Naive thymus-derived CD8-positive, alpha-beta T cell (primary cell): ENCODE data around the gene SLC13A2. TPM values are rescaled to one million over a fixed set of nuclear protein-coding genes. Genes with fewer than 3 reads are reported as not detected.
"Not testable (repeated sequence)": the region's sequence is repeated elsewhere in the genome, so short reads cannot be mapped to it uniquely, and the experiment has no call there.

Experiments
- ATAC-seq, 2 donors: fragments of 150-1000 bp; cut with Tn5 transposase in 1 of 2; sonication (Bioruptor Pico), chemical (Tn5 transposase) in 1 of 2; 1 replicate in 1 of 2; 2 replicates in 1 of 2; pipeline ENCODE4 v1.10.0; 2021; ENCODE audit warnings: mild to moderate bottlenecking in 2 of 2, moderate library complexity in 2 of 2
- POLR2A ChIA-PET: fragments of 350-600 bp; sonication (Branson Sonifier 250); formaldehyde crosslinking; loops from one replicate; lab custom pipeline; 2021; ENCODE audit warnings: antibody characterized with exemption; lab: Charles Lee
- DNase-seq, 10 donors: peaks; one replicate each; pipeline versions ENCODE4 v3.0.0 to v3.0.0-alpha.2; 2020 to 2022
- H3K27ac Mint-ChIP-seq, 10 donors: one replicate each; pipeline ENCODE4 v1.8.0; 2020 to 2022; ENCODE audit warnings: mild to moderate bottlenecking in 10 of 10, mixed read lengths in 10 of 10, moderate library complexity in 4 of 10, inconsistent platforms in 1 of 10
- H3K27me3 Mint-ChIP-seq, 5 donors: one replicate each; pipeline ENCODE4 v1.8.0; 2021 to 2022; ENCODE audit warnings: mixed read lengths in 5 of 5
- H3K36me3 Mint-ChIP-seq, 3 donors: one replicate each; pipeline ENCODE4 v1.8.0; 2020 to 2022; ENCODE audit warnings: mixed read lengths in 3 of 3, mild to moderate bottlenecking in 2 of 3, inconsistent platforms in 1 of 3
- H3K4me1 Mint-ChIP-seq, 4 donors: one replicate each; pipeline ENCODE4 v1.8.0; 2021 to 2022; ENCODE audit warnings: mixed read lengths in 4 of 4
- H3K4me3 Mint-ChIP-seq, 10 donors: one replicate each; pipeline ENCODE4 v1.8.0; 2020 to 2022; ENCODE audit warnings: mild to moderate bottlenecking in 10 of 10, mixed read lengths in 10 of 10, moderate library complexity in 6 of 10, inconsistent platforms in 1 of 10
- H3K9me3 Mint-ChIP-seq, 9 donors: one replicate each; pipeline ENCODE4 v1.8.0; 2020 to 2022; ENCODE audit warnings: mixed read lengths in 9 of 9, mild to moderate bottlenecking in 3 of 9, inconsistent platforms in 1 of 9, moderate library complexity in 1 of 9
- polyA plus RNA-seq, 3 donors: library from polyadenylated mRNA; unstranded; fragments of 300-500 nt; fragmentation: Illumina TruSeq; gene quantifications; one replicate each; pipeline ENCODE4 v1.2.3, GENCODE V29; 2021
- total RNA-seq, 8 experiments: library from RNA in 2 of 8; stranded (reverse) in 2 of 8; gene quantifications; one replicate each; pipeline ENCODE4 v1.2.3 and lab custom pipeline; 2021 to 2026

The SLC13A2 gene, protein sequence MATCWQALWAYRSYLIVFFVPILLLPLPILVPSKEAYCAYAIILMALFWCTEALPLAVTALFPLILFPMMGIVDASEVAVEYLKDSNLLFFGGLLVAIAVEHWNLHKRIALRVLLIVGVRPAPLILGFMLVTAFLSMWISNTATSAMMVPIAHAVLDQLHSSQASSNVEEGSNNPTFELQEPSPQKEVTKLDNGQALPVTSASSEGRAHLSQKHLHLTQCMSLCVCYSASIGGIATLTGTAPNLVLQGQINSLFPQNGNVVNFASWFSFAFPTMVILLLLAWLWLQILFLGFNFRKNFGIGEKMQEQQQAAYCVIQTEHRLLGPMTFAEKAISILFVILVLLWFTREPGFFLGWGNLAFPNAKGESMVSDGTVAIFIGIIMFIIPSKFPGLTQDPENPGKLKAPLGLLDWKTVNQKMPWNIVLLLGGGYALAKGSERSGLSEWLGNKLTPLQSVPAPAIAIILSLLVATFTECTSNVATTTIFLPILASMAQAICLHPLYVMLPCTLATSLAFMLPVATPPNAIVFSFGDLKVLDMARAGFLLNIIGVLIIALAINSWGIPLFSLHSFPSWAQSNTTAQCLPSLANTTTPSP
- total RNA-seq: not detected
- not detected for polyA plus RNA-seq
- 0 reads per million in 6 experiments for total RNA-seq (lab: John Stamatoyannopoulos, UW)

DNA sequence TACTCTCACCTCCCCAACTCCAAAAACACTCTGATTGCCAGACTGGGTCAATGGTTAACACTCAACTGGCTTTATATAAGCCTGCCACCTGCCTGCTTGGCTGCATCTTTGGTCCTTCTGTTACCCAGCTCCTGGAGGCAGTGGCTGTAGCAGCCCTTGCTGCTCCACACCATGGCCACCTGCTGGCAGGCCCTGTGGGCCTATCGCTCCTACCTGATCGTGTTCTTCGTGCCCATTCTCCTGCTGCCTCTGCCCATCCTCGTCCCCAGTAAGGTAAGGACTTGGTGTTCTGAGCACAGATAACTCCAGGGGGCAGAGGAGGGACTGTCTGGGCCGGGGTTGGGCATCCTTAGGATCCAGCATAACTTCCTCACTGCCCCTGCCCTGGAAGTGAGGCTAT, at the start of gene SLC13A2:
SLC13A2 (plus strand) TSS at position 103 of the 400 bp plus-strand sequence; CDS start at position 172, 69 bp downstream.
- POLR2A ChIA-PET: no interaction called here
- H3K27ac Mint-ChIP-seq: peak within 1 kb of the TSS in 4 of 10 donors; percentile 25 to 34 (median 27)
- H3K4me3 Mint-ChIP-seq: no peak within 1 kb of the TSS
- ATAC-seq: no peak
- H3K9me3 Mint-ChIP-seq: no peaks in the 10 kb centered on the region
- H3K27me3 Mint-ChIP-seq: peaks cover 0 to 13% (median 0%) of the 10 kb centered on the region in 5 donors
- H3K4me1 Mint-ChIP-seq: peaks cover 6 to 17% (median 7%) of the 10 kb centered on the region in 4 donors
- DNase-seq: no peak
- no peaks in the 10 kb centered on the region for H3K36me3 Mint-ChIP-seq

DNA sequence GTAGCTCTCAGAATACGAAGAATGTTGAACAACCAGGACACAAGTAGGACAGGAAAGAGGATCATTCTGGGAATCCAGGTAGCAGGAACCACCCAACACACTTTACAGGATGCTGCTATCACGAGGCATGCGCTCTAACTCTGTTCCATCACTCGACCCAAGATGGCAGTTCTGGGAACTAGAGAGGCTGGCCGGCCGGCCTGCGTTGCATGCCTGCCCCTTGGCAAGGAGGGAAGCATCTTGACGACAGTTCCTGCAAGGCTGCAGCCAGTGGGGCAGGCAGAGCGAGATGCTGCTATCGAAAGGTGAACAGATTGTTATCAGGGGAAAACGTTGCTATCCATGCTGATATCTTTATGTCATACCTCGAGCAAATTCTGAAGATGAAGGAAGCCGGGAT, 48.2 kb upstream of the SLC13A2 start:
- DNase-seq (no peak), ATAC-seq (no peak)
- Mint-ChIP-seq H3K4me1 (peaks cover 0 to 2% (median 0%) of the 10 kb centered on the region in 4 donors), H3K4me3 (no peak overlapping the region), H3K9me3 (no peaks in the 10 kb centered on the region), H3K27ac (no peak overlapping the region), H3K36me3 (no peaks in the 10 kb centered on the region), H3K27me3 (peaks cover 0 to 7% (median 5%) of the 10 kb centered on the region in 5 donors)
- POLR2A ChIA-PET: no interaction called here

GRCh38 chr17:28426081-28426519, 47.3 kb upstream of the SLC13A2 start:
- DNase-seq (no peak), ATAC-seq (no peak)
- POLR2A ChIA-PET: no interaction called here
- H3K36me3 Mint-ChIP-seq: no peaks in the 10 kb centered on the region
- H3K27ac Mint-ChIP-seq: peak overlapping the region in 1 of 10 donors; percentile 32
- no peaks in the 10 kb centered on the region for H3K9me3 Mint-ChIP-seq
- peaks cover 0 to 7% (median 6%) of the 10 kb centered on the region in 5 donors for H3K27me3 Mint-ChIP-seq
- H3K4me3 Mint-ChIP-seq: no peak overlapping the region
- peaks cover 0 to 2% (median 0%) of the 10 kb centered on the region in 4 donors for H3K4me1 Mint-ChIP-seq

- H3K9me3 Mint-ChIP-seq: no peaks in the 10 kb centered on the region
- no peak for DNase-seq
- H3K27me3 Mint-ChIP-seq: peaks cover 3 to 12% (median 9%) of the 10 kb centered on the region in 5 donors
- ATAC-seq: no peak
- H3K4me3 Mint-ChIP-seq: no peak overlapping the region
- H3K27ac Mint-ChIP-seq: no peak overlapping the region
- no peaks in the 10 kb centered on the region for H3K36me3 Mint-ChIP-seq
- peaks cover 0 to 2% (median 0%) of the 10 kb centered on the region in 4 donors for H3K4me1 Mint-ChIP-seq
- POLR2A ChIA-PET: no interaction called here
Observed at GRCh38 chr17:28427371-28427770, 46.1 kb upstream of the SLC13A2 start.

DNA sequence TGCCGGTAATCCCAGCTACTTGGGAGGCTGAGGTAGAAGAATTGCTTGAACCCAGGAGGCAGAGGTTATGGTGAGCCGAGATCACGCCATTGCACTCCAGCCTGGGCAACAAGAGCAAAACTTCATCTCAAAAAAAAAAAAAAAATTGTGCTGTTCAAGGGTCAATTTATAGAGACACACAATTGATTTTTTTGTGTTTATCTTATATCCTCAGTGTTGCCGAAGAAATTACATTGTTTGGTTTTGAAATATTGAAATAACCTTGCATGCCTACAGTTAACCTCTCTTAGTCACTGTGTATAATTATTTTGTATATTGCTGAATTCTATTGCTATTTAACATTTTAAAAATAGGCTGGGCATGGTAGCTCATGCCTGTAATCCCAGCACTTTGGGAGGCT, 45.5 kb upstream of the SLC13A2 start:
- H3K4me3 Mint-ChIP-seq, H3K36me3 Mint-ChIP-seq, POLR2A ChIA-PET, H3K4me1 Mint-ChIP-seq, H3K9me3 Mint-ChIP-seq, DNase-seq, H3K27ac Mint-ChIP-seq, ATAC-seq: not testable (repeated sequence)
- peaks cover 3 to 13% (median 9%) of the 10 kb centered on the region in 5 donors for H3K27me3 Mint-ChIP-seq

GRCh38 chr17:28433721-28434120, 39.7 kb upstream of the SLC13A2 start:
- Mint-ChIP-seq H3K9me3 (no peaks in the 10 kb centered on the region), H3K4me1 (no peaks in the 10 kb centered on the region), H3K27ac (no peak overlapping the region), H3K36me3 (no peaks in the 10 kb centered on the region), H3K27me3 (peaks cover 4 to 16% (median 9%) of the 10 kb centered on the region in 5 donors), H3K4me3 (no peak overlapping the region)
- DNase-seq (no peak), ATAC-seq (no peak)
- POLR2A ChIA-PET: no interaction called here

- H3K27ac Mint-ChIP-seq, H3K9me3 Mint-ChIP-seq, DNase-seq, H3K4me1 Mint-ChIP-seq, POLR2A ChIA-PET, H3K4me3 Mint-ChIP-seq, H3K36me3 Mint-ChIP-seq, ATAC-seq: not testable (repeated sequence)
- peaks cover 4 to 18% (median 9%) of the 10 kb centered on the region in 5 donors for H3K27me3 Mint-ChIP-seq
Observed at GRCh38 chr17:28434326-28434725, 39.1 kb upstream of the SLC13A2 start.

DNA sequence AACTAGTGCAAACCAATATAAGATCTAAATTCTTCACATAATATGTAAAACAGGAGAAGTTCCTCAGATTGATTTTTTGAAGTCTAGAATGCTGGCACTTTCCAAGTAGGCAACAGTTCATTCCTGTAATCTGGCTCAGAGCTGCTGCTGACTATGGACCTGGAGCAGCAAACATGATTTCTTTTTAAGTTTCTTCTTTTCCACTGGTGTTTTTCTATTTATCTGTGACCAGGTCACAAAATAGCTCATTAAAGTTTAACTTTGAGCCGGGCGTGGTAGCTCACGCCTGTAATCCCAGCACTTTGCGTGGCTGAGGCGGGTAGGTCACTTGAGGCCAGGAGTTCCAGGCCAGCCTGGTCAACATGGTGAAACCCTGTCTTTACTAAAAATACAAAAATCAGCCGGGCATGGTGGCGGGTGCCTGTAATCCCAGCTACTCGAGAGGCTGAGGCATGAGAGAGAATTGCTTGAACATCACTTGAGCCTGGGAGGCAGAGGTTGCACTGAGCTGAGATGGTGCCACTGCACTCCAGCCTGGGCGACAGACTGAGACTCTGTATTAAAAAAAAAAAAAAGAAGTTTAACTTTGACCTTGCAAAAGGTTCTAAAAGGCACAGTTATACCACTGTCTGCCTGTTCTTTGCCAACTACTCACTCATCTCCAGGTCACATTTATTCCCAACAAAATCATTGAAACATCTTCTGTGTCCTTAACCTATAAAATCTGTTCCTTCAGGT, 29.4 kb upstream of the SLC13A2 start:
- ATAC-seq (no peak), DNase-seq (no peak)
- H3K27ac Mint-ChIP-seq: no peak overlapping the region
- no peaks in the 10 kb centered on the region for H3K4me1 Mint-ChIP-seq
- POLR2A ChIA-PET: no interaction called here
- no peak overlapping the region for H3K4me3 Mint-ChIP-seq
- H3K36me3 Mint-ChIP-seq: peaks cover 0 to 2% (median 0%) of the 10 kb centered on the region in 3 donors
- H3K9me3 Mint-ChIP-seq: peaks cover 0 to 13% (median 0%) of the 10 kb centered on the region in 9 donors
- peaks cover 6 to 16% (median 12%) of the 10 kb centered on the region in 5 donors for H3K27me3 Mint-ChIP-seq

GRCh38 chr17:28446716-28447395, 26.6 kb upstream of the SLC13A2 start:
- H3K4me3 Mint-ChIP-seq: no peak overlapping the region
- DNase-seq (no peak), ATAC-seq (no peak)
- peaks cover 0 to 18% (median 2%) of the 10 kb centered on the region in 9 donors for H3K9me3 Mint-ChIP-seq
- H3K27ac Mint-ChIP-seq: no peak overlapping the region
- H3K27me3 Mint-ChIP-seq: peaks cover 4 to 12% (median 7%) of the 10 kb centered on the region in 5 donors
- H3K4me1 Mint-ChIP-seq: no peaks in the 10 kb centered on the region
- H3K36me3 Mint-ChIP-seq: peaks cover 0 to 4% (median 2%) of the 10 kb centered on the region in 3 donors
- POLR2A ChIA-PET: no interaction called here

DNA sequence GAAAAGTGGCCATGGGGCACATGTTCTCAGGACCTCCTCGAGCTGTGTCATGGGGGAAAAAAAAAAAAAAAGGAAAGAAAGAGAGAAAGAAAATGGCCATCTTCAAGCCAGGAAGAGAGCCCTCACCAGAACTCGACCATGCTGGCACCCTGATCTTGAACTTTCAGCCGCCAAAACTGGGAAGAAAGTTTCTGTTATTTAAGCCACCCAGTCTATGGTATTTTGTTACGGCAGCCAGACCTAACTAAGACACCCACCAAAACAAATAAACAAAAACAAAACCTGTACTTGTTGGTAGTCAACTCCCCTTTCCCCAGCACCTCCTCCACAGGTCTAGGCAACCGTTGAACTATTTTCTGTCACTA, 26.1 kb upstream of the SLC13A2 start:
- Mint-ChIP-seq H3K27me3 (peaks cover 0 to 9% (median 5%) of the 10 kb centered on the region in 5 donors), H3K4me3 (no peak overlapping the region), H3K4me1 (no peaks in the 10 kb centered on the region), H3K27ac (no peak overlapping the region), H3K36me3 (peaks cover 0 to 4% (median 2%) of the 10 kb centered on the region in 3 donors), H3K9me3 (peaks cover 0 to 13% (median 2%) of the 10 kb centered on the region in 9 donors)
- POLR2A ChIA-PET: no interaction called here
- ATAC-seq (no peak), DNase-seq (no peak)

- POLR2A ChIA-PET: no interaction called here
- Mint-ChIP-seq H3K36me3 (peaks cover 0 to 4% (median 0%) of the 10 kb centered on the region in 3 donors), H3K9me3 (peaks cover 0 to 10% (median 0%) of the 10 kb centered on the region in 9 donors), H3K4me3 (no peak overlapping the region), H3K27ac (no peak overlapping the region), H3K4me1 (no peaks in the 10 kb centered on the region), H3K27me3 (peaks cover 0 to 11% (median 9%) of the 10 kb centered on the region in 5 donors)
- DNase-seq (no peak), ATAC-seq (no peak)
Observed at GRCh38 chr17:28449859-28450258, 23.6 kb upstream of the SLC13A2 start.

- Mint-ChIP-seq H3K9me3 (peaks cover 0 to 6% (median 0%) of the 10 kb centered on the region in 9 donors), H3K27me3 (peaks cover 2 to 6% (median 3%) of the 10 kb centered on the region in 5 donors), H3K4me1 (no peaks in the 10 kb centered on the region), H3K27ac (no peak overlapping the region), H3K36me3 (no peaks in the 10 kb centered on the region), H3K4me3 (no peak overlapping the region)
- ATAC-seq (no peak), DNase-seq (no peak)
- POLR2A ChIA-PET: no interaction called here
Observed at GRCh38 chr17:28457890-28458289, 15.6 kb upstream of the SLC13A2 start.
